ENCODE data around the gene SERPINE3. TPM values are rescaled to one million over a fixed set of nuclear protein-coding genes. Genes with fewer than 3 reads are reported as not detected.

The SERPINE3 gene
- total and polyA plus RNA-seq, 2 of the 4 experiments (the other 2 are of a cell fraction): not detected

GRCh38 chr13:51341232-51341631 is 1.7 kb downstream of the SERPINE3 start:
- no peak overlapping the region for H2BK15ac ChIP-seq (ENCODE audit: low read depth, low read length)
- no peak overlapping the region for H3K4me2 ChIP-seq (ENCODE audit: low read depth, low read length)
- TF ChIP-seq CEBPB (IDR thresholded peaks at IDR 0.05; ENCODE audit: low read depth, low read length): no peak
- TF ChIP-seq, protein P1, sequence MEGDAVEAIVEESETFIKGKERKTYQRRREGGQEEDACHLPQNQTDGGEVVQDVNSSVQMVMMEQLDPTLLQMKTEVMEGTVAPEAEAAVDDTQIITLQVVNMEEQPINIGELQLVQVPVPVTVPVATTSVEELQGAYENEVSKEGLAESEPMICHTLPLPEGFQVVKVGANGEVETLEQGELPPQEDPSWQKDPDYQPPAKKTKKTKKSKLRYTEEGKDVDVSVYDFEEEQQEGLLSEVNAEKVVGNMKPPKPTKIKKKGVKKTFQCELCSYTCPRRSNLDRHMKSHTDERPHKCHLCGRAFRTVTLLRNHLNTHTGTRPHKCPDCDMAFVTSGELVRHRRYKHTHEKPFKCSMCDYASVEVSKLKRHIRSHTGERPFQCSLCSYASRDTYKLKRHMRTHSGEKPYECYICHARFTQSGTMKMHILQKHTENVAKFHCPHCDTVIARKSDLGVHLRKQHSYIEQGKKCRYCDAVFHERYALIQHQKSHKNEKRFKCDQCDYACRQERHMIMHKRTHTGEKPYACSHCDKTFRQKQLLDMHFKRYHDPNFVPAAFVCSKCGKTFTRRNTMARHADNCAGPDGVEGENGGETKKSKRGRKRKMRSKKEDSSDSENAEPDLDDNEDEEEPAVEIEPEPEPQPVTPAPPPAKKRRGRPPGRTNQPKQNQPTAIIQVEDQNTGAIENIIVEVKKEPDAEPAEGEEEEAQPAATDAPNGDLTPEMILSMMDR (conservative IDR thresholded peaks at IDR 0.05; ENCODE audit: low read depth, low read length): no peak
- no peak for TF ChIP-seq BHLHE40 (IDR thresholded peaks at IDR 0.05; ENCODE audit: low read depth, low read length)
- no peak for TF ChIP-seq SMC3 (IDR thresholded peaks at IDR 0.05; ENCODE audit: low read depth, low read length)
- TF ChIP-seq RFX5 (IDR thresholded peaks at IDR 0.05; ENCODE audit: low read depth, low read length): no peak
- no peak for TF ChIP-seq MXI1 (IDR thresholded peaks at IDR 0.05; ENCODE audit: borderline replicate concordance, low read depth, low read length)
- TF ChIP-seq CHD1 (IDR thresholded peaks at IDR 0.05; ENCODE audit: low read depth, low read length): no peak
- no peak for TF ChIP-seq RAD21 (IDR thresholded peaks at IDR 0.05; ENCODE audit: low read length)
- no peak for TF ChIP-seq ELK1 (IDR thresholded peaks at IDR 0.05; ENCODE audit: borderline replicate concordance, low read depth, low read length)
- no peak overlapping the region for H2AK5ac ChIP-seq (ENCODE audit: low read depth, low read length)
- no TSS peak for BruUV-seq (replicated peaks)
- ChIA-PET CTCF (no interaction called here), POLR2A (ENCODE audit: unreplicated experiment) (no interaction called here)
- 0 out of 2 replicates have a peak, but pooled peaks cover 6% of the 10 kb centered on the region for H3K9me1 ChIP-seq (ENCODE audit: insufficient read depth, low read length)
- no peak overlapping the region for H4K5ac ChIP-seq (ENCODE audit: low read depth, low read length)
- H3K23ac ChIP-seq (ENCODE audit: low read depth, low read length): no peak overlapping the region
- no peak overlapping the region for H2AK9ac ChIP-seq (replicated peaks; ENCODE audit: low read depth, low read length, poor library complexity)
- in situ Hi-C loops (cut with MboI; ENCODE audit: low sequenced_read_pairs) (no loop called here), intact Hi-C loops (cut with micrococcal nuclease) (no loop called here), dilution Hi-C loops (cut with HindIII; ENCODE audit: low sequenced_read_pairs, unreplicated experiment) (no loop called here)
- H4K20me1 ChIP-seq (ENCODE audit: insufficient read depth, low read length): no peaks in the 10 kb centered on the region; the same call in 1 of the 2 replicates
- H3K4me3 ChIP-seq (ENCODE audit: insufficient read depth, low read depth, low read length): no peak overlapping the region
- peaks cover 4% of the 10 kb centered on the region for H3K4me1 ChIP-seq (ENCODE audit: control insufficient read depth, insufficient read depth, low read length)
- no peaks in the 10 kb centered on the region for H3K36me3 ChIP-seq (ENCODE audit: control insufficient read depth, insufficient read depth, low read length)
- no peak overlapping the region for H2BK120ac ChIP-seq (ENCODE audit: low read depth, low read length)
- no peak overlapping the region for H3K18ac ChIP-seq (ENCODE audit: low read depth, low read length)
- H2BK20ac ChIP-seq (ENCODE audit: low read depth, low read length): no peak overlapping the region
- H3K27ac ChIP-seq (ENCODE audit: insufficient read depth, low read length): no peak overlapping the region
- no peak overlapping the region for H3K9ac ChIP-seq (ENCODE audit: low read depth, low read length)
- no peak overlapping the region for H3K4ac ChIP-seq (ENCODE audit: low read depth, low read length)
- H3K27me3 ChIP-seq (ENCODE audit: control insufficient read depth, insufficient read depth, low read length): peaks cover 5% of the 10 kb centered on the region; the same call in 1 of the 2 replicates
- H3K56ac ChIP-seq (ENCODE audit: extremely low read depth, insufficient read depth, low read length): no peak overlapping the region
- no peak for ATAC-seq (ENCODE audit: low read depth)
- no peak overlapping the region for H2AFZ ChIP-seq (replicated peaks; ENCODE audit: low read length, poor library complexity)
- no peak overlapping the region for H4K91ac ChIP-seq (ENCODE audit: insufficient read depth, low read depth, low read length)
- no peak overlapping the region for H2BK5ac ChIP-seq (ENCODE audit: low read depth, low read length, poor library complexity, severe bottlenecking)
- no peaks in the 10 kb centered on the region for H3K79me1 ChIP-seq (ENCODE audit: low read depth in 1 of 2, low read length in 2 of 2)
- no peak overlapping the region for H3K14ac ChIP-seq (replicated peaks; ENCODE audit: low read depth, low read length)
- H4K8ac ChIP-seq (ENCODE audit: low read depth in 2 of 2, low read length in 2 of 2): no peak overlapping the region
- no peaks in the 10 kb centered on the region for H3K9me3 ChIP-seq (ENCODE audit: control insufficient read depth, insufficient read depth, low read length)
- DNase-seq: no peak
- 75% methylated on average over 1 of the region's 2 CpGs; no CpG with 5 or more reads in 1 of the 2 experiments for WGBS, 2 experiments (ENCODE audit: extremely low coverage in 2 of 2, insufficient read length in 1 of 2)
